ENCODE measurements around the gene ALDOA.

Gene ALDOA

GRCh38 chr16:30023586-30023985 lies 42.0 kb upstream of the ALDOA start:
- Histone ChIP-seq H3K36me3 (ENCODE audit: control insufficient read depth, insufficient read depth, low read length) (no peaks in the 10 kb centered on the region), H3K27me3 (replicated peaks; ENCODE audit: control insufficient read depth, insufficient read depth, low read length) (no peaks in the 10 kb centered on the region; the same call in none of the 2 replicates), H3K4me3 (replicated peaks; ENCODE audit: low read depth, low read length) (no peak overlapping the region)
- TF ChIP-seq, protein P1, sequence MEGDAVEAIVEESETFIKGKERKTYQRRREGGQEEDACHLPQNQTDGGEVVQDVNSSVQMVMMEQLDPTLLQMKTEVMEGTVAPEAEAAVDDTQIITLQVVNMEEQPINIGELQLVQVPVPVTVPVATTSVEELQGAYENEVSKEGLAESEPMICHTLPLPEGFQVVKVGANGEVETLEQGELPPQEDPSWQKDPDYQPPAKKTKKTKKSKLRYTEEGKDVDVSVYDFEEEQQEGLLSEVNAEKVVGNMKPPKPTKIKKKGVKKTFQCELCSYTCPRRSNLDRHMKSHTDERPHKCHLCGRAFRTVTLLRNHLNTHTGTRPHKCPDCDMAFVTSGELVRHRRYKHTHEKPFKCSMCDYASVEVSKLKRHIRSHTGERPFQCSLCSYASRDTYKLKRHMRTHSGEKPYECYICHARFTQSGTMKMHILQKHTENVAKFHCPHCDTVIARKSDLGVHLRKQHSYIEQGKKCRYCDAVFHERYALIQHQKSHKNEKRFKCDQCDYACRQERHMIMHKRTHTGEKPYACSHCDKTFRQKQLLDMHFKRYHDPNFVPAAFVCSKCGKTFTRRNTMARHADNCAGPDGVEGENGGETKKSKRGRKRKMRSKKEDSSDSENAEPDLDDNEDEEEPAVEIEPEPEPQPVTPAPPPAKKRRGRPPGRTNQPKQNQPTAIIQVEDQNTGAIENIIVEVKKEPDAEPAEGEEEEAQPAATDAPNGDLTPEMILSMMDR (IDR thresholded peaks at IDR 0.05; ENCODE audit: insufficient read depth, low read length, poor library complexity, severe bottlenecking) = no peak
- DNase-seq (ENCODE audit: extremely low read depth, insufficient read length) = no peak

DNA sequence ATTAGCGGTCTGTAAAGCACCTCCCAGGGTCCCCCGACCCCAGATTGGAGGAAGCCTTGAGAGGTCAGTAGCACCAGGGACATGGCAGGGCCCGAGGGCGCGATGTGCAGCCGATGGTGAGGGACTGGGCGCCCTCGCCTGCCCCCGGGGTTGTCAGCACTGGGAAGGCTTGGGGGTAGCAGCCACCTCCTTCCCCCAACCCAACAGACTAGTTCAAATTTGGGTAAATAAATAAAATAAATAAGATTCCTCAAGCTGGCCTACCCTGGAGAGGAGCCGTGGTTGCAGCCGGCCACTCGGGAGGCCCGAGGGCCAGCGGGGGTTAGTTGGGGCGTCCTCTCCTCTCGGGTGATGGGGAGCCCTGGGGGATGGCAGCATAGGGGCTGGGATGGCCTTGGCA lies 41.1 kb upstream of the ALDOA start:
- Histone ChIP-seq H3K36me3 (ENCODE audit: control insufficient read depth, insufficient read depth, low read length) (no peaks in the 10 kb centered on the region), H3K27me3 (replicated peaks; ENCODE audit: control insufficient read depth, insufficient read depth, low read length) (no peaks in the 10 kb centered on the region; the same call in none of the 2 replicates), H3K4me3 (replicated peaks; ENCODE audit: low read depth, low read length) (no peak overlapping the region)
- TF ChIP-seq, protein P1 (IDR thresholded peaks at IDR 0.05; ENCODE audit: insufficient read depth, low read length, poor library complexity, severe bottlenecking) = no peak
- no peak for DNase-seq (ENCODE audit: extremely low read depth, insufficient read length)

GRCh38 chr16:30025156-30025555 lies 40.4 kb upstream of the ALDOA start:
- Histone ChIP-seq H3K4me3 (replicated peaks; ENCODE audit: low read depth, low read length) (no peak overlapping the region), H3K27me3 (replicated peaks; ENCODE audit: control insufficient read depth, insufficient read depth, low read length) (no peaks in the 10 kb centered on the region; the same call in none of the 2 replicates), H3K36me3 (ENCODE audit: control insufficient read depth, insufficient read depth, low read length) (no peaks in the 10 kb centered on the region)
- TF ChIP-seq, protein P1 (IDR thresholded peaks at IDR 0.05; ENCODE audit: insufficient read depth, low read length, poor library complexity, severe bottlenecking) = no peak
- no peak for DNase-seq (ENCODE audit: extremely low read depth, insufficient read length)

DNA sequence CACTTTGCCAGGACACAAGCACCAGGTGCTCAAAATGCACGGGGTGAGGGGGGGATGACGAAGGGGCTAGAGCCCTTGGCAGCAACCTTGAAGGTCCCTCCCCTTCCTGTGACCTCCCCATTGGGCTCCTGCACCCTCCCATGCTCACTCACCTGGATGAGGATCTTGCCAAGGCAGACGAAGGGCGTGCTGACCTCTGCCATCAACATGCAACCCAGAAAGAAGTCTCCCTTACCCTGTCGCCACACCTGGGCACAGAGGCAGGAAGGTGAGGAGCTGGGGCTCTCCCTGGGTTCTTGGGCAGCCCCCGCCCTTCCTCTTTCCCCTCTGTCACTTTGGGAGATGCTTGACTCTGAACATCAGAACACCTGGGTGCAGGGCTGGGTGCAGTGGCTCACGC lies 40.0 kb upstream of the ALDOA start:
- TF ChIP-seq, protein P1 (IDR thresholded peaks at IDR 0.05; ENCODE audit: insufficient read depth, low read length, poor library complexity, severe bottlenecking) = no peak
- DNase-seq (ENCODE audit: extremely low read depth, insufficient read length) = no peak
- Histone ChIP-seq H3K36me3 (ENCODE audit: control insufficient read depth, insufficient read depth, low read length) (no peaks in the 10 kb centered on the region), H3K27me3 (replicated peaks; ENCODE audit: control insufficient read depth, insufficient read depth, low read length) (no peaks in the 10 kb centered on the region; the same call in none of the 2 replicates), H3K4me3 (replicated peaks; ENCODE audit: low read depth, low read length) (no peak overlapping the region)

- no peak for DNase-seq (ENCODE audit: extremely low read depth, insufficient read length)
- no peak overlapping the region for H3K4me3 ChIP-seq (replicated peaks; ENCODE audit: low read depth, low read length)
- TF ChIP-seq, protein P1 (IDR thresholded peaks at IDR 0.05; ENCODE audit: insufficient read depth, low read length, poor library complexity, severe bottlenecking) = no peak
- no peaks in the 10 kb centered on the region; the same call in none of the 2 replicates for H3K27me3 ChIP-seq (replicated peaks; ENCODE audit: control insufficient read depth, insufficient read depth, low read length)
- no peaks in the 10 kb centered on the region for H3K36me3 ChIP-seq (ENCODE audit: control insufficient read depth, insufficient read depth, low read length)
Measured at GRCh38 chr16:30026449-30026848, 39.1 kb upstream of the ALDOA start.
